22Rv1 (cell line): ENCODE results near the gene FHOD3.
"Not testable (repeated sequence)": the region's sequence is repeated elsewhere in the genome, so short reads cannot be mapped to it uniquely, and the experiment has no call there.

Experiments used
- ZFX ChIP-seq: fragments of 450-650 bp; IDR thresholded peaks from 2 replicates; pipeline ENCODE4 v1.6.1; 2017; ENCODE audit warnings: antibody characterized with exemption, borderline replicate concordance
- TF ChIP-seq, protein P1 (sequence below): fragments of 450-650 bp; IDR thresholded peaks from 2 replicates; pipeline ENCODE4 v1.5.1; 2017; ENCODE audit warnings: mild to moderate bottlenecking

DNA sequence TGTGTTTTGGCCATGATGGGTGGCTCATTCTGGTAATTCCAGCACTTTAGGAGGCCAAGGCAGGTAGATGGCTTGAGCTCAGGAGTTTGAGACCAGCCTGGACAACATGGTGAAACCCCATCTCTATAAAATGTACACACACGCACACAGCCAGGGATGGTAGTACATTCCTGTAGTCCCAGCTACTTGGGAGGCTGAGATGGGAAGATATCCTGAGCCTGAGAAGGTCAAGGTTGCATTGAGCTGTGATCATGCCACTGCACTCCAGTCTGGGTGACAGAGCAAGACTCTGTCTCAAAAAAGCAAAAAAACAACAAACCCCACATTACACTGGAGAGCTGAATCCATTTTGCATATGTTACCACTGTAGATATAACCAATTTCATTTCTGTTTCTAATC, 423.8 kb downstream of the FHOD3 start:
- TF ChIP-seq, protein P1, sequence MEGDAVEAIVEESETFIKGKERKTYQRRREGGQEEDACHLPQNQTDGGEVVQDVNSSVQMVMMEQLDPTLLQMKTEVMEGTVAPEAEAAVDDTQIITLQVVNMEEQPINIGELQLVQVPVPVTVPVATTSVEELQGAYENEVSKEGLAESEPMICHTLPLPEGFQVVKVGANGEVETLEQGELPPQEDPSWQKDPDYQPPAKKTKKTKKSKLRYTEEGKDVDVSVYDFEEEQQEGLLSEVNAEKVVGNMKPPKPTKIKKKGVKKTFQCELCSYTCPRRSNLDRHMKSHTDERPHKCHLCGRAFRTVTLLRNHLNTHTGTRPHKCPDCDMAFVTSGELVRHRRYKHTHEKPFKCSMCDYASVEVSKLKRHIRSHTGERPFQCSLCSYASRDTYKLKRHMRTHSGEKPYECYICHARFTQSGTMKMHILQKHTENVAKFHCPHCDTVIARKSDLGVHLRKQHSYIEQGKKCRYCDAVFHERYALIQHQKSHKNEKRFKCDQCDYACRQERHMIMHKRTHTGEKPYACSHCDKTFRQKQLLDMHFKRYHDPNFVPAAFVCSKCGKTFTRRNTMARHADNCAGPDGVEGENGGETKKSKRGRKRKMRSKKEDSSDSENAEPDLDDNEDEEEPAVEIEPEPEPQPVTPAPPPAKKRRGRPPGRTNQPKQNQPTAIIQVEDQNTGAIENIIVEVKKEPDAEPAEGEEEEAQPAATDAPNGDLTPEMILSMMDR, result not testable (repeated sequence)
- TF ChIP-seq ZFX, result not testable (repeated sequence)
